Measurements from ENCODE around the gene CRTC2. TPM values are rescaled to one million over a fixed set of nuclear protein-coding genes. Genes with fewer than 3 reads are reported as not detected.

The CRTC2 gene
- total and polyA plus RNA-seq, 9 of the 15 experiments (the other 6 are each of a cell fraction or from before 2014, with no cell fraction given), result 2.7 to 26.4 (median 10.2) TPM

- TF ChIP-seq PML (IDR thresholded peaks at IDR 0.05; ENCODE audit: low read length) (no peak; the same call in 1 of the 2 replicates), ZNF436 (CRISPR knock-in tag; IDR thresholded peaks at IDR 0.05) (no peak), POLR2A (conservative IDR thresholded peaks at IDR 0.05) (peak; percentile 74), ZBTB33 (CRISPR knock-in tag; IDR thresholded peaks at IDR 0.05) (no peak), NR1H2 (CRISPR knock-in tag; IDR thresholded peaks at IDR 0.05) (no peak), BRD4 (IDR thresholded peaks at IDR 0.05) (peak; percentile 65; the same call in 1 of the 2 replicates), PTTG1 (tag; IDR thresholded peaks at IDR 0.05; ENCODE audit: low read depth) (no peak), ESRRA (IDR thresholded peaks at IDR 0.05; ENCODE audit: borderline replicate concordance, low read depth) (no peak), PTRF (tag; IDR thresholded peaks at IDR 0.05) (no peak), CEBPB (tag; IDR thresholded peaks at IDR 0.05) (no peak), ZNF609 (CRISPR knock-in tag; IDR thresholded peaks at IDR 0.05; ENCODE audit: borderline replicate concordance) (no peak), KAT2B (IDR thresholded peaks at IDR 0.05; ENCODE audit: low read depth, low read length) (no peak), SREBF2 (CRISPR knock-in tag; IDR thresholded peaks at IDR 0.05) (no peak), ZFP36 (IDR thresholded peaks at IDR 0.05; ENCODE audit: low read depth, low read length, partially characterized antibody) (no peak), E4F1 (CRISPR knock-in tag; IDR thresholded peaks at IDR 0.05; ENCODE audit: borderline replicate concordance) (no peak), FOXM1 (IDR thresholded peaks at IDR 0.05; ENCODE audit: low read depth) (no peak), FOXM1 (CRISPR knock-in tag; IDR thresholded peaks at IDR 0.05; ENCODE audit: low read depth) (no peak)
- TF ChIP-seq, protein P1, sequence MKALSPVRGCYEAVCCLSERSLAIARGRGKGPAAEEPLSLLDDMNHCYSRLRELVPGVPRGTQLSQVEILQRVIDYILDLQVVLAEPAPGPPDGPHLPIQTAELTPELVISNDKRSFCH (CRISPR knock-in tag; IDR thresholded peaks at IDR 0.05), result no peak
- TF ChIP-seq, protein P1 (tag; IDR thresholded peaks at IDR 0.05), result no peak
Measured at GRCh38 chr1:153922076-153922971, 36.1 kb downstream of the CRTC2 start (continued).

All from K562 (cell line).